ENCODE measurements around the gene CNOT4.

CNOT4 gene

DNA sequence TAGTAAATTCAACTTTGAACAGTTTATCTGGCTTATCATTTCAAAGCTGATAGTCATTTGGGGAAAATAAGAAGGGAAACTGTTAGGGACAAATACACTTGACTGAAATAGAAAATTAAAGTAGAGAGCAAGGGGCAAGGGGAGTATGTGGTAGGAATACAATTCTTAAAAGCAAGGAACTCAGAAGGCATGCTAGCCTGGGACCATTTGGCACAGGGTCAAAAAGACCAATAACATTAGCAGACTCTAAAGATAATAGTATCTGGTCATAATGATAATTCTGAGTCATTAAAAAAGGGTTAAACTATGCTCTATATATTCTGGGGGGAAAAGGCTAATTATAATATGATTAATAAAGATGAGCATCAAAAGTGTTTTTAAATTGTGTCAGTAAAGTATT is 112.2 kb downstream of the CNOT4 start:
- TF ChIP-seq CSDC2 (CRISPR knock-in tag; IDR thresholded peaks at IDR 0.05) = no peak
- TF ChIP-seq ISL1 (CRISPR knock-in tag; IDR thresholded peaks at IDR 0.05) = no peak
- TF ChIP-seq ZFP30 (CRISPR knock-in tag; IDR thresholded peaks at IDR 0.05) = no peak
- no peak for TF ChIP-seq BACH2 (CRISPR knock-in tag; IDR thresholded peaks at IDR 0.05; ENCODE audit: borderline replicate concordance)
- no peak for TF ChIP-seq PPARA (CRISPR knock-in tag; IDR thresholded peaks at IDR 0.05; ENCODE audit: borderline replicate concordance)
- TF ChIP-seq, protein P1, sequence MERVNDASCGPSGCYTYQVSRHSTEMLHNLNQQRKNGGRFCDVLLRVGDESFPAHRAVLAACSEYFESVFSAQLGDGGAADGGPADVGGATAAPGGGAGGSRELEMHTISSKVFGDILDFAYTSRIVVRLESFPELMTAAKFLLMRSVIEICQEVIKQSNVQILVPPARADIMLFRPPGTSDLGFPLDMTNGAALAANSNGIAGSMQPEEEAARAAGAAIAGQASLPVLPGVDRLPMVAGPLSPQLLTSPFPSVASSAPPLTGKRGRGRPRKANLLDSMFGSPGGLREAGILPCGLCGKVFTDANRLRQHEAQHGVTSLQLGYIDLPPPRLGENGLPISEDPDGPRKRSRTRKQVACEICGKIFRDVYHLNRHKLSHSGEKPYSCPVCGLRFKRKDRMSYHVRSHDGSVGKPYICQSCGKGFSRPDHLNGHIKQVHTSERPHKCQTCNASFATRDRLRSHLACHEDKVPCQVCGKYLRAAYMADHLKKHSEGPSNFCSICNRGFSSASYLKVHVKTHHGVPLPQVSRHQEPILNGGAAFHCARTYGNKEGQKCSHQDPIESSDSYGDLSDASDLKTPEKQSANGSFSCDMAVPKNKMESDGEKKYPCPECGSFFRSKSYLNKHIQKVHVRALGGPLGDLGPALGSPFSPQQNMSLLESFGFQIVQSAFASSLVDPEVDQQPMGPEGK (CRISPR knock-in tag; IDR thresholded peaks at IDR 0.05; ENCODE audit: borderline replicate concordance) = no peak
- no peak for TF ChIP-seq ZNF70 (CRISPR knock-in tag; IDR thresholded peaks at IDR 0.05)
- TF ChIP-seq, protein P2, sequence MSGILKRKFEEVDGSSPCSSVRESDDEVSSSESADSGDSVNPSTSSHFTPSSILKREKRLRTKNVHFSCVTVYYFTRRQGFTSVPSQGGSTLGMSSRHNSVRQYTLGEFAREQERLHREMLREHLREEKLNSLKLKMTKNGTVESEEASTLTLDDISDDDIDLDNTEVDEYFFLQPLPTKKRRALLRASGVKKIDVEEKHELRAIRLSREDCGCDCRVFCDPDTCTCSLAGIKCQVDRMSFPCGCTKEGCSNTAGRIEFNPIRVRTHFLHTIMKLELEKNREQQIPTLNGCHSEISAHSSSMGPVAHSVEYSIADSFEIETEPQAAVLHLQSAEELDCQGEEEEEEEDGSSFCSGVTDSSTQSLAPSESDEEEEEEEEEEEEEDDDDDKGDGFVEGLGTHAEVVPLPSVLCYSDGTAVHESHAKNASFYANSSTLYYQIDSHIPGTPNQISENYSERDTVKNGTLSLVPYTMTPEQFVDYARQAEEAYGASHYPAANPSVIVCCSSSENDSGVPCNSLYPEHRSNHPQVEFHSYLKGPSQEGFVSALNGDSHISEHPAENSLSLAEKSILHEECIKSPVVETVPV (CRISPR knock-in tag; IDR thresholded peaks at IDR 0.05) = no peak
- no peak for TF ChIP-seq SNAI2 (CRISPR knock-in tag; IDR thresholded peaks at IDR 0.05)
- no peak for TF ChIP-seq OSR1 (CRISPR knock-in tag; IDR thresholded peaks at IDR 0.05)
- no peak for TF ChIP-seq TOX (CRISPR knock-in tag; IDR thresholded peaks at IDR 0.05; ENCODE audit: borderline replicate concordance)
- TF ChIP-seq, protein P3, sequence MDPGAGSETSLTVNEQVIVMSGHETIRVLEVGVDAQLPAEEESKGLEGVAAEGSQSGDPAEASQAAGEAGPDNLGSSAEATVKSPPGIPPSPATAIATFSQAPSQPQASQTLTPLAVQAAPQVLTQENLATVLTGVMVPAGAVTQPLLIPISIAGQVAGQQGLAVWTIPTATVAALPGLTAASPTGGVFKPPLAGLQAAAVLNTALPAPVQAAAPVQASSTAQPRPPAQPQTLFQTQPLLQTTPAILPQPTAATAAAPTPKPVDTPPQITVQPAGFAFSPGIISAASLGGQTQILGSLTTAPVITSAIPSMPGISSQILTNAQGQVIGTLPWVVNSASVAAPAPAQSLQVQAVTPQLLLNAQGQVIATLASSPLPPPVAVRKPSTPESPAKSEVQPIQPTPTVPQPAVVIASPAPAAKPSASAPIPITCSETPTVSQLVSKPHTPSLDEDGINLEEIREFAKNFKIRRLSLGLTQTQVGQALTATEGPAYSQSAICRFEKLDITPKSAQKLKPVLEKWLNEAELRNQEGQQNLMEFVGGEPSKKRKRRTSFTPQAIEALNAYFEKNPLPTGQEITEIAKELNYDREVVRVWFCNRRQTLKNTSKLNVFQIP (CRISPR knock-in tag; IDR thresholded peaks at IDR 0.05; ENCODE audit: borderline replicate concordance, low read depth) = no peak
- no peak for ATAC-seq

DNA sequence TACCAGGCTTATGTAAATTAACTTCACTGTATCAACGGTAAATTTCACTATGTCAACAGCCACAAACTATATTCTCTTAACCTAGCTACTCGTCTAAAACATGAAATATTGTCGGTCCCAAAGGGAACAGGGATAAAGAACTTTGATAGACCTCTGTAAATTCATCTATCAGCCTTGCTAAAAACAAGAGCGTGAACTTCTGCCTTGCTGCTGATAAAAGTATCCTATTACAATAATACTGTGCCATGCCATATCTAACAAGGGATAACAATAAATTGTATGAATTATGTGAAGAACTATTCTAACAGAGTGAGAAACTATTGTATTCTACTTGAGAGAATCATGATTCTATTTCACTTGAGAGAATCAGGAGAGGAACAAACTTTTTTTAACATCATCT is 117.2 kb downstream of the CNOT4 start:
- TF ChIP-seq GLIS3 (CRISPR knock-in tag; IDR thresholded peaks at IDR 0.05) = no peak
- no peak for ATAC-seq

DNA sequence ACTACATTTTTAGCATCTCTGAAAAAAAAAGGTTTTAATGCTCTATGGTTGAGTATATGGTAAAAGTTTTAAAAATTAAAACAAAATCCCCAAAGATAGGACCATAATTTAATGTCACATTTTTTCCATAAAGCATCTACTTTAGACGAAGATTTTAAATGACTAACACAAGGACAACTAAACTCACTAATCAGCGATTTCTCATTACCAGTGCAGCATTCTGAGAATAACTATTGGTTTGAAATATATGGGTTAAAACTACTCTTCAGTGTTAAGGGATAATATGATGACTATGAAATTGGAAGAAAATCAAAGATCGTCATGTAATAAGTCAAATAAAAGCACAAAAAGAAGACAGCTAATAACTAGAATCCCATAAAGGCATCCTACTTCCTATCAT is 118.4 kb downstream of the CNOT4 start:
- ATAC-seq = no peak
- no peak for TF ChIP-seq SNAI2 (CRISPR knock-in tag; IDR thresholded peaks at IDR 0.05)

DNA sequence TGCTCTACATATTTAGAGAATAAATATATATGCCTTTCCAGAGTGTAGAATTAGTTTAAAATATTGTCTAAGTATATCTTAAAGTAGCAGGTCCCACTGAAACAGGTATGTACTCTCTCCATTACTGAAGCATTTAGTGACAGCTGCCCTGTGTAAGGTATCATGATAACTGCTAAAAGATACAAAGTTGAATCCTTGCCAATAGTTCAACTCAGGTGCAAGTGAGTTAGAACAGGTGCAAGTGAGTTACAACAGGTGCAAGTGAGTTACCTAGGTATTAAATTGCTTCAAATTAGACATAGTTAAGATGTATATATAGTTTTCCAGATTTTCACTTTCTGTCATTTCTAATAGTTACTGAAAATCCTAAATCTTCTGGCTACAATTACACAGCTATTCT is 119.1 kb downstream of the CNOT4 start:
- ATAC-seq = no peak
- TF ChIP-seq ISL1 (CRISPR knock-in tag; IDR thresholded peaks at IDR 0.05) (no peak), RARB (CRISPR knock-in tag; IDR thresholded peaks at IDR 0.05) (no peak), PPARA (CRISPR knock-in tag; IDR thresholded peaks at IDR 0.05; ENCODE audit: borderline replicate concordance) (no peak), ARNTL (CRISPR knock-in tag; IDR thresholded peaks at IDR 0.05; ENCODE audit: borderline replicate concordance, low read depth) (no peak), TCF4 (CRISPR knock-in tag; IDR thresholded peaks at IDR 0.05; ENCODE audit: borderline replicate concordance) (no peak), ZFP3 (CRISPR knock-in tag; IDR thresholded peaks at IDR 0.05) (no peak), ZFP30 (CRISPR knock-in tag; IDR thresholded peaks at IDR 0.05) (no peak), BACH2 (CRISPR knock-in tag; IDR thresholded peaks at IDR 0.05; ENCODE audit: borderline replicate concordance) (no peak), SNAI2 (CRISPR knock-in tag; IDR thresholded peaks at IDR 0.05) (no peak), CSDC2 (CRISPR knock-in tag; IDR thresholded peaks at IDR 0.05) (no peak), ZNF8 (CRISPR knock-in tag; IDR thresholded peaks at IDR 0.05) (no peak), ESRRG (CRISPR knock-in tag; IDR thresholded peaks at IDR 0.05) (no peak)
- TF ChIP-seq, protein P2 (CRISPR knock-in tag; IDR thresholded peaks at IDR 0.05) = no peak
- TF ChIP-seq, protein P4, sequence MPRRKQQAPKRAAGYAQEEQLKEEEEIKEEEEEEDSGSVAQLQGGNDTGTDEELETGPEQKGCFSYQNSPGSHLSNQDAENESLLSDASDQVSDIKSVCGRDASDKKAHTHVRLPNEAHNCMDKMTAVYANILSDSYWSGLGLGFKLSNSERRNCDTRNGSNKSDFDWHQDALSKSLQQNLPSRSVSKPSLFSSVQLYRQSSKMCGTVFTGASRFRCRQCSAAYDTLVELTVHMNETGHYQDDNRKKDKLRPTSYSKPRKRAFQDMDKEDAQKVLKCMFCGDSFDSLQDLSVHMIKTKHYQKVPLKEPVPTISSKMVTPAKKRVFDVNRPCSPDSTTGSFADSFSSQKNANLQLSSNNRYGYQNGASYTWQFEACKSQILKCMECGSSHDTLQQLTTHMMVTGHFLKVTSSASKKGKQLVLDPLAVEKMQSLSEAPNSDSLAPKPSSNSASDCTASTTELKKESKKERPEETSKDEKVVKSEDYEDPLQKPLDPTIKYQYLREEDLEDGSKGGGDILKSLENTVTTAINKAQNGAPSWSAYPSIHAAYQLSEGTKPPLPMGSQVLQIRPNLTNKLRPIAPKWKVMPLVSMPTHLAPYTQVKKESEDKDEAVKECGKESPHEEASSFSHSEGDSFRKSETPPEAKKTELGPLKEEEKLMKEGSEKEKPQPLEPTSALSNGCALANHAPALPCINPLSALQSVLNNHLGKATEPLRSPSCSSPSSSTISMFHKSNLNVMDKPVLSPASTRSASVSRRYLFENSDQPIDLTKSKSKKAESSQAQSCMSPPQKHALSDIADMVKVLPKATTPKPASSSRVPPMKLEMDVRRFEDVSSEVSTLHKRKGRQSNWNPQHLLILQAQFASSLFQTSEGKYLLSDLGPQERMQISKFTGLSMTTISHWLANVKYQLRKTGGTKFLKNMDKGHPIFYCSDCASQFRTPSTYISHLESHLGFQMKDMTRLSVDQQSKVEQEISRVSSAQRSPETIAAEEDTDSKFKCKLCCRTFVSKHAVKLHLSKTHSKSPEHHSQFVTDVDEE (CRISPR knock-in tag; IDR thresholded peaks at IDR 0.05) = no peak
- TF ChIP-seq, protein P1 (CRISPR knock-in tag; IDR thresholded peaks at IDR 0.05; ENCODE audit: borderline replicate concordance) = no peak
- TF ChIP-seq, protein P3 (CRISPR knock-in tag; IDR thresholded peaks at IDR 0.05; ENCODE audit: borderline replicate concordance, low read depth) = no peak
